K562 treated with DMSO at 1 percent for 24 hours (cell line): Measurements from ENCODE around the gene TMEM25. TPM values are rescaled to one million over a fixed set of nuclear protein-coding genes. Genes with fewer than 3 reads are reported as not detected.

Source experiments
- total RNA-seq: library from RNA; unstranded; fragments of 300-600 nt; gene quantifications from 2 replicates; pipeline ENCODE4 v1.2.3, GENCODE V29; 2022; ENCODE audit warnings: low read depth; ENCODE audit not compliant: insufficient read depth

Gene TMEM25
- total RNA-seq: 11.7 and 17.1 TPM in 2 replicates

DNA sequence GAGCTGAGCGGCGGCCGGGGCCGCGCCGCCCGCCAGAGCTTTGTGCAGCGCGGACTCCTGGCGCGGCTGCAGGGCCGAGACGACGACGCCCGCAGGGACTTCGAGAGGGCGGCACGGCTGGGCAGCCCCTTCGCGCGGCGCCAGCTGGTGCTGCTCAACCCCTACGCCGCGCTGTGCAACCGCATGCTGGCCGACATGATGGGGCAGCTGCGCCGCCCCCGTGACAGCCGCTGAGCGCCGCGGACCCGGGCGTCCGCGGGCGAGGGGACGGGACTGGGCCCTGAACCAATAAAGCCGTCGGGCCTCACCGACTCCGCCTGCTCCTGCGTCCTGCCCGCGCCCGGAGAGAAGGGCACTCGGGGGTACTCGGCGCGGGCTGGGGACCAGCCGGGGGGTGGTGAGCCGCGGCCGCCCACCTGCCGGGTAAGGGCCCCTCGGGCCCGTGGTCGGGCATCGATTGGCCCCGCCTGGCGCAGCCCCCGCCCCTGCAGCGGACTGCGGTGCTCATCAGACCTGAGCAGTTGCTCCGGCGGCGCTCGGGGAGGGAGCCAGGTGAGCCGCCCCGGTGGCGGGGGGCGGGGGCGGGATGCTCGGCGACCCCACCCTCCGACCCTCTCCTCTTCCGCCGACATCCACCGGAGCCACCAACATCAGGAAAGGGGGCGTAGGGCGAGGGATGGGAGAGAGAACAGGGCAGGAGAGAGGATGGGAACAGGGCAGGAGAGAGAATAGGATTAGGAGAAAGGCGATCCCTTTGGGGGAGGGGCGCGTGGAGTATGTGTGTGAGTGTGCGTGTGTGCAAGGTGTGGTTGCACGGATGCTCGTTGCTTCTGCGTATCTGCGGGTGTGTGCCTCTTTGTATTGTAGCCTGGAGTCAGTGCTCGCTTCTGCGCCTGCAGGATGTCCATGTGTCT lies at the start of gene TMEM25:
Gene TMEM25 (plus strand): TSS at position 510 of the 914 bp plus-strand sequence. CDS start 610 bp downstream, outside the sequence.

GRCh38 chr11:118527109-118527508 lies 3.9 kb upstream of the TMEM25 start, which contains the start of gene TTC36:
TSS of gene TTC36 (plus strand) at chr11:118527474. CDS start at chr11:118527495, 21 bp downstream.

DNA sequence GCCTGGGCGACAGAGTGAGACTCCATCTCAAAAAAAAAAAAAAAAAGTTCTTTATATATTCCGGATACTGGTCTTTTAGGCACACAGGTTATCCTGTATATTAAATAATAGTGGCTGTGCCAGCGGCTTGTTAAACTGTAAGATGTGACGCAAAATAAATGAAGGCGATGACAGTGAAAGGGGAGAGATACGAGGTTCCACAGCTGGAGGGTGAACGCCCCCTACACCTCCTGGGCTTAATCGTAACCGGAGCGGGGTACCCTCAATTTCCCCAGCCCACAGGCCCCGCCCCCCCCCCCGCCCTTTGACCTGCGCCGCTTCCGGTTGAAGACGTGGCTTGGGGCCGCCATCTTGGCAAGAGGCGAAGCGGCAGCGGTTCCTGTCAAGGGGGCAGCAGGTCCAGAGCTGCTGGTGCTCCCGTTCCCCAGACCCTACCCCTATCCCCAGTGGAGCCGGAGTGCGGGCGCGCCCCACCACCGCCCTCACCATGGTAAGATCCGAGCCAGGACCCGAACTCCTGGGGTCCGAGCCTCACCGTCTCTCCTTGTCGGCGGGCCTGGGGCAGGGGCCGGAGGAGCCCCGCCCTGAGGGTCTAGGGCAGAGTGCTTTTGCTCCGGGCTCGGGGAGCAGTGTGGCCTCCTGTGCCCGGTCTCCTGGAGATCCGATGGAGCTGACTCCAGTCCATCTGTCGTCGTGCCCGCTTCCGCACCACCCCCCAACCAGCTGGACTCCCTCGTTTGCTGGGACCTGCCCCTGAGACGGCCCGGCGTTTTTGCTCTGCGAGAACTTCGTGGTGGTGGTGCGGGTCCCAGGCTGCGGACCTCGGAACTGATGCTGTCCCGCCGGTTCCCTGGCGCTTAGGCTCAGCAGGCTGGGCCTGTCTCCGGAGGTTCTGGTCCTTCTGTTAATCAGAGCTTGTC lies 41.3 kb downstream of the TMEM25 start, which contains the start of gene ARCN1:
Gene ARCN1 (plus strand): TSS at position 349 of the 920 bp plus-strand sequence. CDS start 139 bp downstream, at position 488.

Other genes with a start within 250 kb of the TMEM25 start
- 0.80 and 2.2 TPM in 2 replicates for gene CD3E, start 226.5 kb upstream of the TMEM25 start, total RNA-seq
- gene CD3D, start 188.5 kb upstream of the TMEM25 start, total RNA-seq: 14.2 and 19.0 TPM in 2 replicates
- gene CD3G, start 186.8 kb upstream of the TMEM25 start, total RNA-seq: 0.19 and 0.28 TPM in 2 replicates
- 16.9 and 18.6 TPM in 2 replicates for gene UBE4A, start 171.6 kb upstream of the TMEM25 start, total RNA-seq
- gene ATP5MG, start 129.6 kb upstream of the TMEM25 start, total RNA-seq: 149 and 155 TPM in 2 replicates
- 17.9 and 18.5 TPM in 2 replicates for gene KMT2A, start 94.7 kb upstream of the TMEM25 start, total RNA-seq
- gene TTC36, start 3.7 kb upstream of the TMEM25 start, total RNA-seq: 3.9 and 5.3 TPM in 2 replicates
- 20.9 and 21.6 TPM in 2 replicates for gene IFT46, start 34.7 kb downstream of the TMEM25 start, total RNA-seq
- 98.4 and 105 TPM in 2 replicates for gene ARCN1, start 41.2 kb downstream of the TMEM25 start, total RNA-seq
- gene PHLDB1, start 76.4 kb downstream of the TMEM25 start, total RNA-seq: 34.6 and 35.9 TPM in 2 replicates
- gene TREH, start 148.5 kb downstream of the TMEM25 start, total RNA-seq: not detected in 2 replicates